Stimulated activated CD4-positive, alpha-beta T cell treated with anti-CD3 and anti-CD28 coated beads, Interleukin-12 subunit alpha, Interleukin-12 subunit beta, amount 100 ng/mL, for 4 hours (primary cell): ENCODE results near the gene SYNE4.
"Not testable (repeated sequence)": the region's sequence is repeated elsewhere in the genome, so short reads cannot be mapped to it uniquely, and the experiment has no call there.

ENCODE experiments used
- DNase-seq: peaks from one replicate; pipeline ENCODE4 v3.0.0-alpha.2; 2020

SYNE4 gene

DNA sequence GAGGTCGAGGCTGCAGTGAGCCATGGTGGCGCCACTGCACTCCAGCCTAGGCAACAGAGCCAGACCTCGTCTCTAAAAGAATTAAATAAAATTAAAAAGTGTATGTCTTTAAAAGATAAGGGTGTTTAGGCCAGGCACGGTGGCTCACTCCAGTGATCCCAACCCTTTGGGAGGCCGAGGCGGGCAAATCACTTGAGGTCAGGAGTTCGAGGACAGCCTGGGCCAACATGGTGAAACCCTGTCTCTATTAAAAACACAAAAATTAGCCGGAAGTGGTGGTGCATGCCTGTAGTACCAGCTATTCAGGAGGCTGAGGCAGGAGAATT lies 21.1 kb downstream of the SYNE4 start:
- DNase-seq = no peak

DNA sequence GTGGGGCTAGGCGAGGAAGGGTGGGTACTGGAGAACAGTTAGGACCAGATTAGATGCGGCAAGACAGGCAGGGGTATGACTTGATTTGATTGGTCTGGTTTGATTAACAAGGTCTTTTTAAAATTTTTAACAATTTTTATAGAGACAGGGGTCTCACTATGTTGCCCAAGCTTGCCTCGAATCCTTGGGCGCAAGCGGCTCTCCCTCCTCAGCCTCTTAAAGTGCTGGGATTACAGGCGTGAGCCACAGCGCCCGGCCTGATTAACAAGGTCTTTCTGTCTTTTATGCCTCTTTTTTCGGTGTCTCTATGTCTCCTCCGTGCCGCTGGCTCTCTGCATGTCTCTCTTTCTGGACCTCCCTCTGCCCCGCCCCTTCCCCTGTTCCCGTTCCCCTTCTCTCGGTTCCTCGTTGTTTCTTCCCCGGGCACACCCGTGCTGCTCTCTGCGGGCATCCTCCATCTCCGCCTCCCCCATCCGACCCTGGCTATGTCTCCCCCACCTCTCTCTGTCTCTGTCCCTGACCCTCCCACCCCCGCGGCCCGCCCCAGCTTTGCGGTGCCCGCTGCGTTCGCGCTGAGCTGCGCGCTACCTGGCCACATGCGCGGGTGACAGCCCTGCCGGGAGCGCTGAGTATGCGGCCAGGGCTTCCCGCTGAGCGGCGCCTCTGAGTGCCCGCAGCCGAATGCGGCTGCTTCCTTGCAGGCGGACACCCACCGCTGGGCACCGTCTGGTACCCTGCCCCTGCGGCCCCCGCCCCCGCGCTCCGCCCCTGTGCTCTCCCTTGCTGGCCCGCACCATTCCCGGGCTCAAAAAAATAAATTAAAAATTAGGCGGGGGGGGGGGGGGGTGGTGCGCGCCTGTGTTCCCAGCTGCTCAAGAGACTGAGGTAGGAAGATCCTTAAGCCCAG lies 21.7 kb downstream of the SYNE4 start:
- peak; percentile 11 for DNase-seq

DNA sequence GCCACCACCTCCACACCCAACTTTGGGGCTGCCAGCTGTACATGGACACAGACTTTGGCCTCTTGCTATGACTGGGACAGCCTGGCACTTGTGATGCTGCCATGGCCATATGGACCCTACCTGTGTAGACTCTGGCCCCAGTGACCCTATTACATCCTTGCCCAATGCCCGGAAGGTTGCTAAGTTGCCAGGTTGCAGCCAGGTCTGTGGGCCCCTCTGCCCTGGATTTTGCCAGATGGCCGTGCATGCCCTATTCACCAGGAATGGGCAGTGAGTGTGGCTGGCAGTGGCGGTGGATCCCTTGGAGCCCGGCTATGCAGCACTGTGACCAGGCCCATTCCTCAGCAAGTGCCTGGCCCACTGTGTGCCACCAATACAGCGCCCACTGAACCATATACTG lies 22.5 kb downstream of the SYNE4 start:
- no peak for DNase-seq

DNA sequence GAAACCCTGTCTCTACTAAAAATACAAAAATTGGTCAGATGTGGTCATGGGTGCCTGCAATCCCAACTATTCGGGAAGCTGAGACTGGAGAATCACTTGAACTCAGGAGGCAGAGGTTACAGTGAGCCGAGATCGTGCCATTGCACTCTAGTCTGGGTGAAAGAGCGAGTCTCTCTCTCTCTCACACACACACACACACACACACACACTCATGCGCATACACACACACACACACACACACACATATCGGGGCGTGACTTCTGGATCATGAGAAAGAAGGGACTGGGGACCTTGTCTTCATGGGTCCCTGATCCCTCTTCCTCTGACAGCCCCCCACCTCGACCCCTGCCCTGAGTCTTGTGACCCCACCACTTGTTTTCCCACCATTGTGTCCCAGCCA lies 25.4 kb downstream of the SYNE4 start:
- no peak for DNase-seq

DNA sequence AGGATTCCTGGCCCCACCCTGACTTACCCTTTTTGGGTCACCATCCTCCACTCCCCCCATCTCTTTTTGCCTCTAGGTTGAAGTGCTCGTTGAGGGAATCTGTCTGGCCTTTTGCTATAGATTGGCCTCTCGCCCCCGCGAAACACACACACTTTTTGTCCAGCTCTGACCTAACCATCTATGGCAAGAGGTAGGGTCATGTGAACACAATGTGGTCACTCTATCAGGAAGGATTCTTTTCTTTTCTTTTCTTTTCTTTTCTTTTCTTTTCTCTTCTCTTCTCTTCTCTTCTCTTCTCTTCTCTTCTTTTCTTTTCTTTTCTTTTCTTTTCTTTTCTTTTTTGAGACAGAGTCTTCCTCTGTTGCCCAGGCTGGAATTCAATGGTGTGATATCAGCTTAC lies 27.6 kb downstream of the SYNE4 start:
- not testable (repeated sequence) for DNase-seq

DNA sequence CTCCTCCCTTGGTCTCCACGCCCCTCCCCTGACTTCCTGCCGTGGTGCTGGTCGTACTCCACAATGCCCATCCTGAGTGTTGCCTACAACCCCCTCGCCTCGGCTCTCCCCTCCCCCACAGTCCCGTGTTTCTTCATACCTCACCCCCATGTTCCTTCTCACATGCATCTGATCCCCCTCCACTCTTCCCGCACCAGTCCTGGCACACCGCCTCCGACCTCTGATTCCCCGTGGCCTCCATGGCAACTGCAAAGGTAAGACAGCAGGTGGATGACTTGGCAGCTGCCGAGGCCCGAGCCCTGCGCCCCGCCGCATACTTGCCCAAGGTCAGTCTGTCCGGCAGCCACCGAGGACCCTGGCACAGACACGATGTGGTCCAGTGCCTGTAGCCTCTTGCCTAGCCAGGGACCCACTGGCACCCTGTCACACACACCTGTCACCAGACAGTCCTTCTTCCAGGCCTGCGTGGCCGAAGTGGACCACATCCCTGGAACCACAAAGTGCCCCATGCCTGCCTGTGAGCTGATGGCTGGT lies 29.7 kb downstream of the SYNE4 start:
- DNase-seq = no peak

DNA sequence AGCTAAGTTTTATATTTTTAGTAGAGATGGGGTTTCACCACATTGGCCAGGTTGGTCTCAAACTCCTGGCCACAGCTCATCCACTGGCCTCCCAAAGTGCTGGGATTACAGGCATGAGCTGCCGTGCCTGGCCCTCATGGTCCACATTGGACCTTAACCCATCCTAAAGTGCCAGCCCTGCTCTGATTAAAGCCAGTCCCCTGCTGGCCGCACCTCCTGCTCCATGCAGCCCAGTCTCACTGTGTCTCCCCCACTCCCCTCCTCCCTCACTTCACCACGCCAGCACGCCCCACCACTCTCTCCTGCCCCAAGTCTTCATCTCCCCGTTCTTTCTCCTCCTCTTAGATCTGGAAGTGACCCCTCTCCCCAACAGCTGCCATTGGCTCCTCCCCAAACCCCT lies 30.3 kb downstream of the SYNE4 start:
- no peak for DNase-seq

DNA sequence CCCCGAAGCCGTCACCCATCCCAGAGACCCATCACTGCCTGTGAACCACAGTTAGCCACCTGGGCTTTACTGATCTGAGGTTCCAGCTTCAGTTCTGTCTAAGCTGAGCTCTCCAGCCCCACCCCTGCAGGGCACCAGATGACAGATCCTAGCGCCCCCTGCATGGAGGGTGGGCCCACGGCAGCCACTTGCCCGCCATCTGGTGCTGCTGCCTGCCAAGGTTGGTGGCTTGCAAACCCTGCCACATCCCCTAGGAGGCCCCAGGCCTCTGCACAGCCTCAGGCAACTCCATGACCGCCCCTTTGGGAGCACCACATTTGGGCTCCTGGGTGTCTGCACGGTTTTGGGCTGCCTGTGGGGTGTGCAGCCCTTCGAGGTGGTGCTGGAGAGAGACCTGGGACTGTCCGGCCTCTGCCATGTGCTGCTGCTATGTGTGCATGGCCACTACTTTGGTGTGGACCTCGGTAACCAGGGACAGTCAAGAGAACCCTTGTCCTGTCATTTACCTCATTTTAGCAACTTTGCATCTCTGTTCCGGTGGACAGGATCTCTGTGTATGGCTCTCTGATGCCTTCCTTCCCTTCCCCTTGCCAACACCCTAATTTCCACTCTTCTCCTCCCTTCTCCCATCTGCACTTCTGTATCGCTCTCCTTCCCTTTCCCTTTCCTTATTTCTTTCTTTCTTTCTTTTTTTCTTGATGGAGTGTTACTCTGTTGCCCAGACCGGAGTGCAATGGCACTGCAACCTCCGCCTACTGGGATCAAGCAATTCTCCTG lies 31.0 kb downstream of the SYNE4 start:
- DNase-seq = no peak

DNA sequence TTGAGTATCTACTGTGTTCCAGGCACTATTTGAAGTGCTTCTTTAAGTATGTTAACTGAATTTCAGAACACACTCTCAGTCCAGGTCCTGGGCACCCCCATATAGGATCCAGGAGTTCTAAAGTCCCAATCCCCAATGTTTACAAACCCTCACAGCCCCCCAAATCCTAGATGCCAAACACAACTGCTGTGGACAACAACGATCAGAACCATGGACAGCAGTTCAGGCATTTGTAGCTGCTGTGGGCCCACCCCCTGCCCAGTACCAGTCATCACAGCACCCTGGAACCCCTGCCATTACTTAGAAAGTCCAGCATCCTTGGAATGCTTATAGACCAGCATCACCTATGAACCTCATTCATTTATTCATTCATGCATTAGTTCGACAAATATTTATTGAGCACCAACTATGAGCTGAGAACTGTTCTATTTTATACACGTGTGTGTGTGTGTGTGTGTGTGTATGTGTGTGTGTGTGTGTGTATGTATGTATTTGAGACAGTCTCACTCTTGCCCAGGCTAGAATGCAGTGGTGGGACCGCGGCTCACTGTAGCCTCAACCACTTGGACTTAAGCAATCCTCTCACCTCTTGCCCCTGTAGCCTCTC lies 32.9 kb downstream of the SYNE4 start:
- DNase-seq = no peak

DNA sequence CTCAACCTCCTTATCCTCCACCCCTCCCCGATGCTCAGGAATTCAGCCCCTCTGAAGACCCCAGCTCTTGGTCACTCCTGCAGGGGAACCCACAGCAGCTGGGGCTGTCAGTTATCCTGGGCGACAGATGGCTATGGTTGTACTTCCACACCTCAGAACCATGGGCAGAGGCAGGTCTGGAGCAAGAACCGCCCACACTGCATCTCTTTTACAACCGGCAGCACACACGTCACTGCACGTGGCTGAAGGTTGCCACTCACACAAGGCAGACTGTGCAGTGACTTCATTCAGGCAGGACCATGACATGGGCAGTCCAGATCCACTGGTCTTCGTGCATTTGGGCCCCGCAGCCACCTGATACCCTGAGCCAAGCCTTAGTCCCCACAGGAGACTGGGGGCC lies 35.1 kb downstream of the SYNE4 start:
- no peak for DNase-seq

DNA sequence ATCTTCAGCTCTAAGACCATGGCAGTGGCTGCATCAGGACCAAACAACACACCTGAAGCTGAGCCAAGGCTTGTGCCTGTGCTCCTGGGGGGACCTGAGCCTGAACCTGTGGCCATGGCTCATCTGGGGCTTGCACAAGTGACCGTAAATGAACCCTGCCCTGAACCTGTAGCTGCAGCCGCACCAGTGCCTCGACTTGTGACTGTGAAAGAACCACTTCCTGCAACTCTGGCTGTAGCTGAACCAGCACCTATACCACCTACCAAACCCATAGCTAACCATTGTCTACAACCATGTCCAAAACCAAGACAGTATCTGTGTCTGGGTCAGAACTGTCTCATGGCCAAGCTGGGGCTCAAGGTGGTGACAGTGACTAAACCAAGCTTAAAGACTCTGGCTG lies 41.8 kb downstream of the SYNE4 start:
- no peak for DNase-seq

DNA sequence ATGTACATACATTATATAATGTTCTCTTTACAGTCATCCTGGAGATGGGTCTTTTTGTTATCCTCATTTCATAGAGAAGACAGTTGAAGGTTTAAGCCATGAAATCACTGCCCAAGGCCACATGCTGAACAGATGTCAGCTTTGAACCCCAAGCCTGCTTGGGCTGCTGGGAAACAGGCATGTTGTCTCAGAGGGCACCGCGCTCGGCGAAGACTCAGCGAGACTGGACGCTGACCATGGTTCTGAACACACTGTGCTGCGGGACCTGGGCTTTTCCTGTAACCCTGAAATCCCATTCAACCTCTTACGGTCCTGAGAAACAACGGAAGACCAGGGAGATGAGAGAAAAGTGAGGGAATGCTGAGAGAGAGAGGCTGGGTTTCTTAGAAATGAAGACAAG lies 45.1 kb downstream of the SYNE4 start:
- DNase-seq = peak; percentile 32

DNA sequence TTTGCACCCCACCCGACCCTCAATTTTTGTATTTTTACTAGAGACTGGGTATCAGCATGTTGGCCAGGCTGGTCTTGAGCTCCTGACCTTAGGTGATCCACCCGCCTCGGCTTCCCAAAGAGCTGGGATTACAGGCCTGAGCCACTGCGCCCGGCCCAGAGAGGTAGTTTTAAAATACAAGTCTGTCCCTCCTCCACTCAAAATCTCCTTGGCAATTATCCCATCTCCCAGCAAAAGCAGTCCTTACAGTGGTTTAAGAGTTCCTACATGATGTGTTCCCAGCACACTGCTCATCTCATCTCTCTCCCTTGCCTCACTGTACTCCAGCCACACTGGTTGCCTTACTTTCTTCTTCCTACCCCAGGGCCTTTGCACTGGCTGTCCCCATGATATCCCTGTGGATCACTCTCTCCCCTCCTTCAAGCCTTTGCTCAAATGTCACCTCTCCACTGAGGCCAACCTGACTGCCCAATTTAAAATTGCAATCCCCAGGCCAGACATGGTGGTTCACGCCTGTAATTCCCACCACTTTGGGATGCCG lies 48.1 kb downstream of the SYNE4 start:
- no peak for DNase-seq

DNA sequence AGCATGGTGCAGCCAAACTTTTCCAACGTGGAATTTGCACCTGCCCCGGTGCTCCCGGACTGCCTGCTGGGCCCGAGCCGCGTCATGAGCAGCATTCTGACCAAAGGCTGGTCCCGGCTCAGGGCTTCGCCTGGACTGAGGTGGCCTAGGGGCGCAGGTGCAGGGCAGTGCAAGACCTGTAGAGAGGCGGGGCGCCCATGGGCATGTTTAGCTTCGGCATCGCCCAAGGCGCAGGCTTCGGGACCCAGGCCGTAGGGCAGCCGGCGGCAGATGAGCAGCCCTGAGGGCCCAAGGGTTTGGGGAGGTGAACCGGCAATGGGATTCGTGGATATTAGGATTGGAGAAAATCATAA lies 48.7 kb downstream of the SYNE4 start:
- no peak for DNase-seq

DNA sequence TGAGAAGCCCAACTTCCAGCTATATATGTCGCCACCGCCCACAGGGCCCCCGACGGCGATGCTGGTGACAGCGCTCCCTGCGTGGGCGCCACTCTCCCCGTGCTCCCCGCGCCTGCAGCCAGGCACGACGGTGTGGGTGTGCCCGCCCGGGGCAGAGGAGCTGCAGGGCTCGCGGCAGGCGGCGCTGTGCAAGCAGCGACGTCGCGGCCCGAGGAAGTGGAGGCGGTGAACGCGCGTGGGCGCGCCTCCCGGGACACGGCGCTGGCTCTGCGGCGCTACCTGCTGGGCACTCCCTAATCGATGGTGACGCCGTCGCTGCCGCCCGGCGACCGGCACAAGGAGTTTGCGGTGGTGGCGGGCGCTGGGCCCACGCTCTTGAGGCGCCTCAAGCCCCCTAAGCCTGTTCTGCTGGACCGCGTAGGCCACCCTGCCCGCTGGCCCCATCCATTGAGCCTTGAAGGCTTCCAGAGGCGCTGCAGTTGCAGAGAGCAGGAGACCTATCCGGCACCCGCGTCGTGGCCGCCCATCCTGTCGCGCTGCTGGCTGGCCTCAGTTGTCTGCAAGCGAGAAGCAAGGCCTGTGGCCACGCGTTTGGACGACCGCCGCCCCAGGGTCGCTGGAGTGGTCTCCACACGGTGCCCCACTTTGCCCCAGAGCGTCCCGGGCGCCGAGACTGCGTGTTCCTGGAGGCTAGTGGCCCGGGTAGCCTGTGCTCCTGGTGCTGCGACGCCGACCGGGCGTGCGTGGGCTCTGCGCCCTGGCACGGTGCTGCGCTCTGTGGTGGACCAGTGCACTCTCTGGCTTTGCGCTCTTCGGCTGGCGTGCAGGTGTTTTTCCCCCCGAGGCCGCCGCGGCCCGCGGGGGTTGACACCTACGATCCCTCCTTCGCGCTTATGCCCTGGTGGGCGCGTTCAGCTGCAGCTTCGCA lies 49.3 kb downstream of the SYNE4 start:
- peak; percentile 76 for DNase-seq

DNA sequence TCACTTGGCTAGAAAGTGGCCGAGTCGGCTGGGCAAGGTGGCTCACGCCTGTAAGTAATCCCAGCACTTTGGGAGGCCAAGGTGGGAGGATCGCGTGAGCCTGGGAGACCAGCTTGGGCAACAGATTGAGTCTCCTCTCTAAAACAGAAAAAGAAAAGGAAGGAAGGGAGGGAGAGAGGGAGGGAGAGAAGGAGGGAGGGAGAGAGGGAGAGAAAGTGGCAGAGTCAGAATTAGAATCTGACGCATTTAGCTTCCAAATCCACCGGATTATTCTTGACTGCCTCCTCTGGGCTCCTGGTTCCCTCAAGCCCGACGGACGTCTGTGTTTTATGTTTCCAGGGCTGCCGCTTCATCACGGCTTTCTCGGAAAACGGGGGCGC lies 50.0 kb downstream of the SYNE4 start:
- DNase-seq = no peak

DNA sequence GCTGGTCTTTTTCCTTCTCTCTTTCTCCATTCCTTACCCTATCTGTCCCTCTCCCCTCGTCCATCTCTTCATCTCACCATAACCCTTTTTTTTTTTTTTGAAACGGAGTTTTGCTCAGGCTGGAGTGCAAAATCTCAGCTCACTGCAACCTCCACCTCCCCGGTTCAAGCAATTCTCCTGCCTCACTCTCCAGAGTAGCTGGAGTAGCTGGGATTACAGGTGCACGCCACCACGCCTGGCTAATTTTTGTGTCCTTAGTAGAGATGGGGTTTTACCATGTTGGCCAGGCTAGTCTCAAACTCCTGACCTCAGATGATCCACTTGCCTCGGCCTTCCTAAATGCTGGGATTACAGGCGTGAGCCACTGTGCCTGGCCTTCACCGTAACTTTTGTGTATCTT lies 51.2 kb downstream of the SYNE4 start:
- DNase-seq = not testable (repeated sequence)

DNA sequence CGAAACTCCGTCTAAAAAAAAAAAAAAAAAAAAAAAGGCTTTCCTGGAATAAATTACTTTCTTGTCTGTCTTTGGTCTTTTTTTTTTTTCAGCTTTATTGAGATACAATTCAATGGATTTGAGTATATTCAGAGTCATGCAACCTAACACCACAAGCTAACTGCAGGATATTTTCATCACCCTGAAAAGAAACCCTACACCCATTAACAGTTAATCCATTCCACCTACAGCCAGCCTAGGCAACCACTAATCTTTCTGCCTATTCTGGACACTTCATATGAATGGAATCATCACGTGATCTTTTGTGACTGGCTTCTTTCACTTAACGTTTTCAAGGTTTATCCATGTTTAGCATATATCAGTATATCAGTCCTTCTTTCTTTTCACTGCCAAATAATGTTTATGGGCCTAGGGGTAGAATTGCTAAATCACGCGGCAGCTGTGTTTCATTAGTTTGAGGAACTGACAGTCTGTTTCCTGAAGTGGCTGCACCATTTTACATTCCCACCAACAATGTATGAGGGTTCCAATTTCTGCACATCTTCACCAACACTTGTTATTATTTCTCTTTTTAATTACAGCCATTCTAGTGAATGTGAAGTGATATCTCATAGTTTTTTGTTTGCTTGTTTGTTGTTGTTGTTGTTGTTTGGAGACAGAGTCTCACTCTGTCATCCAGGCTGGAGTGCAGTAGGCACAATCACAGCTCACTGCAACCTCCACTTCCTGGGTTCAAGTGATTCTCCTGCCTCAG lies 52.6 kb downstream of the SYNE4 start:
- no peak for DNase-seq
